OCI-LY3 (cell line): ENCODE data around the gene ARID1B.

Experiments used
- H2AFZ ChIP-seq: fragments of 200-600, 300-600 bp; shearing (Covaris generic); 2 replicates; pipeline ENCODE4 v1.6.0; 2014; ENCODE audit warnings: antibody characterized with exemption, low read depth, low read length
- H3K27ac ChIP-seq: fragments of 200-600, 300-600 bp; sonication (generic); 2 replicates; pipeline ENCODE4 v1.5.1; 2014; ENCODE audit warnings: mild to moderate bottlenecking, low read length, moderate library complexity, mixed read lengths
- H3K27me3 ChIP-seq: fragments of 200-600, 300-600 bp; sonication (generic); 2 replicates; pipeline ENCODE4 v1.6.1; 2014; ENCODE audit warnings: low read depth, low read length, mixed read lengths
- H3K36me3 ChIP-seq: fragments of 200-600, 300-600 bp; sonication (generic); replicated peaks from 2 replicates; pipeline ENCODE3; 2014; ENCODE audit warnings: low read depth, low read length, mixed read lengths
- H3K4me1 ChIP-seq: fragments of 300-600, 200-600 bp; sonication (generic); 2 replicates; pipeline ENCODE4 v1.6.1; 2014; ENCODE audit warnings: low read length, mixed read lengths
- H3K4me2 ChIP-seq: fragments of 200-600, 300-600 bp; sonication (generic); 2 replicates; pipeline ENCODE4 v1.6.1; 2014; ENCODE audit warnings: low read length, mixed read lengths
- H3K4me3 ChIP-seq: fragments of 300-600, 200-600 bp; sonication (generic); 2 replicates; pipeline ENCODE4 v1.5.1; 2014; ENCODE audit warnings: antibody characterized with exemption, mild to moderate bottlenecking, low read length, moderate library complexity
- H3K79me2 ChIP-seq: fragments of 300-600, 200-600 bp; shearing (Covaris generic); 2 replicates; pipeline ENCODE4 v1.6.1; 2014; ENCODE audit warnings: mild to moderate bottlenecking, low read length, mixed read lengths
- H3K9ac ChIP-seq: fragments of 300-600, 200-600 bp; shearing (Covaris generic); 2 replicates; pipeline ENCODE4 v1.6.0; 2014; ENCODE audit warnings: mild to moderate bottlenecking, low read length, moderate library complexity
- H3K9me3 ChIP-seq: fragments of 200-600, 300-600 bp; shearing (Covaris generic); 2 replicates; pipeline ENCODE4 v1.6.1; 2014; ENCODE audit warnings: low read length, mixed read lengths; ENCODE audit not compliant: insufficient read depth
- H4K20me1 ChIP-seq: fragments of 200-600, 300-600 bp; sonication (generic); 2 replicates; pipeline ENCODE4 v1.6.1; 2016; ENCODE audit warnings: low read length, mixed read lengths; ENCODE audit not compliant: insufficient read depth
- EZH2phosphoT487 ChIP-seq: fragments of 200-600 bp; shearing (Covaris generic); IDR thresholded peaks from 2 replicates; pipeline ENCODE4 v1.6.1; 2018; ENCODE audit warnings: antibody characterized with exemption, mixed run types, low read depth
- TF ChIP-seq, protein P1 (sequence below): fragments of 200-600, 300-600 bp; sonication (generic); IDR thresholded peaks from 2 replicates; pipeline ENCODE4 v1.5.1; 2014; ENCODE audit warnings: antibody characterized with exemption, low read length, low read depth

The ARID1B gene

DNA sequence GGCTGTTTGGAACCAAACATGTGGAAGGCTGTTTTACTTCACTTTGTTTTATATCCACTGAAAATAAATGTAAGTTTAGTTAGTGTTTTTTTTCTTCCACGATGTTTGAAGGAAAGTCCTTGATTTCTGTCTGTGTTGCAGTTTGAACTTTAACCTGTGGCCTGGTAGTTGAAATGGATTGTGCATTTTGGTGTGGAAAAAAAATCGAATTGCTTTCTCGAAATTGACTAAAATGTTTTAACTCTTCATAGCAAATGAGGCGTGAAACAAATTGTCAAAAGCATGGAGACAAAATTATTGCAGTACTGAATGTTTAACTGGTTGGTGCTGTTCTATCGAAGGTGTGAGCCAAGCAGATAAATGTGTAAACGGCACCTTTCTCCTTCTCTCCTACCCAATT, 24.5 kb downstream of the ARID1B start:
- H3K4me1 ChIP-seq = no peaks in the 10 kb centered on the region
- no peak overlapping the region for H3K27ac ChIP-seq
- no peak overlapping the region for H3K4me2 ChIP-seq
- no peaks in the 10 kb centered on the region for H3K36me3 ChIP-seq
- no peak overlapping the region for H3K9ac ChIP-seq
- H3K79me2 ChIP-seq = peaks cover 95% of the 10 kb centered on the region
- H3K27me3 ChIP-seq = no peaks in the 10 kb centered on the region
- H3K9me3 ChIP-seq = no peaks in the 10 kb centered on the region
- H2AFZ ChIP-seq = no peak overlapping the region
- H3K4me3 ChIP-seq = no peak overlapping the region
- TF ChIP-seq, protein P1, sequence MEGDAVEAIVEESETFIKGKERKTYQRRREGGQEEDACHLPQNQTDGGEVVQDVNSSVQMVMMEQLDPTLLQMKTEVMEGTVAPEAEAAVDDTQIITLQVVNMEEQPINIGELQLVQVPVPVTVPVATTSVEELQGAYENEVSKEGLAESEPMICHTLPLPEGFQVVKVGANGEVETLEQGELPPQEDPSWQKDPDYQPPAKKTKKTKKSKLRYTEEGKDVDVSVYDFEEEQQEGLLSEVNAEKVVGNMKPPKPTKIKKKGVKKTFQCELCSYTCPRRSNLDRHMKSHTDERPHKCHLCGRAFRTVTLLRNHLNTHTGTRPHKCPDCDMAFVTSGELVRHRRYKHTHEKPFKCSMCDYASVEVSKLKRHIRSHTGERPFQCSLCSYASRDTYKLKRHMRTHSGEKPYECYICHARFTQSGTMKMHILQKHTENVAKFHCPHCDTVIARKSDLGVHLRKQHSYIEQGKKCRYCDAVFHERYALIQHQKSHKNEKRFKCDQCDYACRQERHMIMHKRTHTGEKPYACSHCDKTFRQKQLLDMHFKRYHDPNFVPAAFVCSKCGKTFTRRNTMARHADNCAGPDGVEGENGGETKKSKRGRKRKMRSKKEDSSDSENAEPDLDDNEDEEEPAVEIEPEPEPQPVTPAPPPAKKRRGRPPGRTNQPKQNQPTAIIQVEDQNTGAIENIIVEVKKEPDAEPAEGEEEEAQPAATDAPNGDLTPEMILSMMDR = no peak
- no peak for TF ChIP-seq EZH2phosphoT487
- H4K20me1 ChIP-seq = peaks cover 46% of the 10 kb centered on the region

DNA sequence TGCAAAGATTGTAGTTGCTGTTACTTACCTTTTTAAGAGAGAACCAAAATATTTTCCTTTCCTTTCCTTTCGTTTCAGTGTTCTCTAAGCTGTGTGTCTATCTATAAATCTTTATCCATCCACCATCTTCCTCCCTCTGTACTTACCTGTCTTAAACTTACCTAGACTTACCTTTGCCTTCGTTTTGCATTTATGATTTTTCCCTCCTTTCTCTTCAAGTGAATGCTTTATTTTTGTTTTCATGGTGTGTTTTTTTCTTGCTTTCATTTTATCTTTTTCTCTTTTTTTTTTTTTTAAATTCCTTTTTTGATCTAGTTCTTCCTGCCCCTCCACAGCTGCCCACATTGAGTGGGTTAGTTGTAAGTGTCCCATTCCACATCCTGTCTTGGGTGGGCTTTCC, 26.2 kb downstream of the ARID1B start:
- Histone ChIP-seq H3K9me3 (no peaks in the 10 kb centered on the region), H3K4me3 (no peak overlapping the region), H3K27me3 (no peaks in the 10 kb centered on the region), H3K4me1 (peaks cover 8% of the 10 kb centered on the region), H3K79me2 (peaks cover 94% of the 10 kb centered on the region), H3K4me2 (no peak overlapping the region), H3K27ac (no peak overlapping the region), H4K20me1 (peaks cover 34% of the 10 kb centered on the region), H3K36me3 (no peaks in the 10 kb centered on the region), H3K9ac (no peak overlapping the region), H2AFZ (no peak overlapping the region)
- TF ChIP-seq, protein P1 = no peak
- TF ChIP-seq EZH2phosphoT487 = no peak

DNA sequence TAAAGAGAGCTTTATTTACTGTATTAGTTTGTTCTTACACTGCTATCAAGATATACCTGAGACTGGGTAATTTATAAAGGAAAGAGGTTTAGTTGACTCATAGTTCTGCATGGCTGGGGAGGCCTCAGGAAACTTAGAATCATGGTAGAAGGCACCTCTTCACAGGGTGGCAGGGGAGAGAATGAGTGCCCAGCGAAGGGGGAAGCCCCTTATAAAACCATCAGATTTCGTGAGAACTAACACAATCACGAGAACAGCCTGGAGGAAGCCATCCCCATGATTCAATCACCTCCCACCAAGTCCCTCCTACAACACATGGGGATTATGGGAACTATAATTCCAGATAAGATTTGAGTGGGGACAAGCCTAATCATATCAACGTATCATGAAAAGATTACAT, 27.2 kb downstream of the ARID1B start:
- Histone ChIP-seq H3K27me3 (no peaks in the 10 kb centered on the region), H3K4me2 (no peak overlapping the region), H3K4me1 (peaks cover 19% of the 10 kb centered on the region), H4K20me1 (peaks cover 28% of the 10 kb centered on the region), H3K9ac (no peak overlapping the region), H3K27ac (no peak overlapping the region), H3K4me3 (no peak overlapping the region), H3K9me3 (no peaks in the 10 kb centered on the region), H3K79me2 (peaks cover 94% of the 10 kb centered on the region), H2AFZ (no peak overlapping the region), H3K36me3 (no peaks in the 10 kb centered on the region)
- TF ChIP-seq, protein P1 = no peak
- TF ChIP-seq EZH2phosphoT487 = no peak

DNA sequence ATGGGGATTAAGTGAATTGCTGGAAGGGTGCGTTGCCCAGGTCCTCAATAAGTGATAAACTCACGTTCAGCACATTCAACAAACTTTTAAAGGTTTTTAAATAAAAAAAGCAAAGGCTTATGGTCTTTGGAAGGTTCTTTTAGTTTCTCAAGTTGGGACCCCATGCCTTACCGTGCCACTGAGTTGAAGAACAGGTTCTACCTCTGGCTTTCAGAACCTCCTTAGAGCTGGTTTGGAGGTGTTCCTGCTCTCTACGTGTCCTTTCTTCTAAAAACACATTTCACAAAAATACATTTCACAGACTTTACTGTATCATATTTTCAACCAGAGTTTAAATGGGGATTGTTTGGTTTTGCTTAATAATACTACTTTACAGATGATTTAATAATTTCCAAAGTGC, 29.0 kb downstream of the ARID1B start:
- peaks cover 39% of the 10 kb centered on the region for H4K20me1 ChIP-seq
- peaks cover 5% of the 10 kb centered on the region for H3K36me3 ChIP-seq
- H2AFZ ChIP-seq = no peak overlapping the region
- peaks cover 32% of the 10 kb centered on the region for H3K4me1 ChIP-seq
- no peaks in the 10 kb centered on the region for H3K27me3 ChIP-seq
- no peak overlapping the region for H3K4me2 ChIP-seq
- H3K4me3 ChIP-seq = no peak overlapping the region
- peaks cover 94% of the 10 kb centered on the region for H3K79me2 ChIP-seq
- no peak overlapping the region for H3K27ac ChIP-seq
- no peaks in the 10 kb centered on the region for H3K9me3 ChIP-seq
- TF ChIP-seq, protein P1 = no peak
- TF ChIP-seq EZH2phosphoT487 = no peak
- H3K9ac ChIP-seq = no peak overlapping the region
